ENCODE data around the gene HRCT1.
"Not testable (repeated sequence)": the region's sequence is repeated elsewhere in the genome, so short reads cannot be mapped to it uniquely, and the experiment has no call there.

HRCT1 gene

DNA sequence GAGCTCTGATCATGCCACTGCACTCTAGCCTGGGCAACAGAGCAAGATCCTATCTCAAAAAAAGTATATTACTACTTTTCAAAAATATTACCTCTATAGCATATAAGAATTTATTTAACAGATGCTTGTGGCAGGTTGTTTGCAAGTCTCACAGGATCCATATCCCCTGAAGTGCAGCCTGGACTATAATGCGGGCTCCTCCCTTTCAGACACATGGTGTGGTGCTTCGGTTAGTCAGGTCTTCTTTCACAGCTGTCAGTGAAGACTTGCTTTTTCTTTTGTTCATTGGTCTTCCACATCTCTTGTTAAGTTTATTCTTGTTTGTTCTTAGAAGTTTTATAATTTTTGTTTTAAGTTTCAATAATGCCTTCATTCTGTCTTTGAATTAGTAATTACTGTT lies 9.4 kb upstream of the HRCT1 start:
- DNase-seq (ENCODE audit: low spot score): no peak

DNA sequence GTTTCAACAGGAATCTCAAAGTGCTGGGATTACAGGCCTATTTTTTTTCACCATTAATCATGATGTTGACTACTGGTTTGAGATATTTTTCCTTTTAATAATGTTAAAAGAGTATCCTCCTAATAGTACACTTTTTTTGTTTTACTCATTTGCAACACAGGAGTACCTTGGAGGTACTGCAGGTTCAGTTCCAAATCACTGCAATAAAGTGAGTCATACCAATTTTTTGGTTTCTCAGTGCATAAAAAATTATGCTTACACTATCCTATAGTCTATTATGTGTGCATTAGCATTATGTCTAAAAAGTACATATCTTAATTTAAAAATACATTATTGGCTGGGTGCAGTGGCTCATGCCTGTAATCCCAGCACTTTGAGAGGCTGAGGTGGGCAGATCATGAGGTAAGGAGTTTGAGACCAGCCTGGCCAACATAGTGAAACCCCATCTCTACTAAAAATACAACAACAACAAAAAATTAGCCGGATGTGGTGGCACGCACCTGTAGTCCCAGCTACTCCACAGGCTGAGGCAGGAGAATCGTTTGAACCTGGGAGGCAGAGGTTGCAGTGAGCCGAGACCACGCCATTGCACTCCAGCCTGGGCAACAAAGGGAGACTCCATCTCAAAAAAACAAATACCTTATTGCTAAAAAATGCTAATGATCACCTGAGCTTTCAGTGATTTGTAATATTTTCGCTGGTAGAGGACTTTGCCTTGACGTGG lies 8.5 kb upstream of the HRCT1 start:
- DNase-seq (ENCODE audit: low spot score): not testable (repeated sequence)

DNA sequence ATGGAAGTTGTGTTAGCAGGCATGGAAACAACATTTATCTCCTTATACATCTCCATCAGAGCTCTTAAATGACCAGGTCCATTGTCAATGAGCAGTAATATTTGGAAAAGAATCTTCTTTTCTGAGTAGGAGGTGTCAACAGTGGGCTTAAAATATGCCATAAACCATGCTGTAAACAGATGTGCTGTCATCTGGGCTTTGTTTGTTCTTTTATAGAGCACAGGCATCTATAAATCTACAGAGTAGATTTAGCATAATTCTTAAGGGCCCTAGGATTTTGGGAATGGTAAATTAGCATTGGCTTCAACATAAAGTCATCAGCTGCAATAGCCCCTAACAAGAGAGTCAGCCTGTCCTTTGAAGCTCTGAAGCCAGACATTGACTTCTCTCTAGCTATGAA lies 7.7 kb upstream of the HRCT1 start:
- DNase-seq (ENCODE audit: low spot score): no peak

DNA sequence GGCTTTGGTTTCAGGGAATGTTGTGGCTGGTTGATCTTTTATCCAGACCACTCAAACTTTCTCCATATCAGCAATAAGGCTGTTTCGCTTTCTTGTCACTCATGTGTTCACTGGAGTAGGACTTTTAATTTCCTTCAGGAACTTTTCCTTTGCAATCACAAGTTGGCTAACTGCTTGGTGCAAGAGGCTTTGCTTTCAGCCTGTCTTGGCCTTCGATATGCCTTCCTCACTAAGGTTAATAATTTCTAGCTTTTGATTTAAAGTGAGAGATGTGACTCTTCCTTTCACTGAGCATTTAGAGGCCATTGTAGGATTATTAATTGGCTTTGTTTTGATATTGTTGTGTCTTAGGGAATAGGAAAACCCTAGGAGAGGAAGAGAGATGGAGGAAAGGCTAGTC lies 7.0 kb upstream of the HRCT1 start:
- no peak for DNase-seq (ENCODE audit: low spot score)

DNA sequence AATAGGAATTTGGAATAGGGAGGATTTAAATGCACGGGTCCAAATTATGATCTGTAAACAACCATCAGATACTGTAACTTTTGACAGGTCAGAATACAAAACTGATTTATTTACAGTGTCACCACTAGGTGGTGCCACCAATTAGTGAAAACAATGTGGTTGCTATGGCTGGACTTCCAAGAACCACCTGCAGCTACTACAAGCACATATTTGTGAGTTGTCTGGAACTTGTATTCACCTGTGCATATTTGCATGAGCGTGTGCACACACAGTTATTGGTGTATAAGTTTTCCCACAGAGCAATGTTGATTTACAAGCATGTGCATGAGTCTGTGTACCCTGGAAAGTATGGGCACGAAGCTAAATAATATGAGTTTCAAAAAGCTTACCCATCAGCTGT lies 3.0 kb upstream of the HRCT1 start:
- peak; percentile 66 for DNase-seq (ENCODE audit: low spot score)

DNA sequence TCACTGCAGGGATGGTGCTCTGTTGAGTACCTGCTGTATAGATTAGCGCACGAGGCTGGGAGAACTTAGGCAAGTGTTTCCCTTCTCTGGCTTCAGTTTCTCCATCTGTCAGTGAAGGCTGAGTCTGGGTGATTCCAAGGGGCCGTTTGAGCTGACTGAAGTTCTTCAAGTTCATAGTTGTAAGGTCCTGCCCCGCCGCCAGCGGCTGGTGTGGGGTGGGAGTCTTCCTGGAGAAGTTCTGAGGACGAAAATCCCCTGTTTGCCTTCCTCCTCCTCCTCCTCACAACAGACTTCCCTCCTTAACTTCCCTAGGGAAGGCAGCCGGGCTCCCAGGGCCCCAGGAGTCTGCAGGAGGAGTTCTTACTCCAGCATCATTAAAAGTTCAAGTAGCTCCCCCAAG lies 1.7 kb upstream of the HRCT1 start:
- no peak for DNase-seq (ENCODE audit: low spot score)

DNA sequence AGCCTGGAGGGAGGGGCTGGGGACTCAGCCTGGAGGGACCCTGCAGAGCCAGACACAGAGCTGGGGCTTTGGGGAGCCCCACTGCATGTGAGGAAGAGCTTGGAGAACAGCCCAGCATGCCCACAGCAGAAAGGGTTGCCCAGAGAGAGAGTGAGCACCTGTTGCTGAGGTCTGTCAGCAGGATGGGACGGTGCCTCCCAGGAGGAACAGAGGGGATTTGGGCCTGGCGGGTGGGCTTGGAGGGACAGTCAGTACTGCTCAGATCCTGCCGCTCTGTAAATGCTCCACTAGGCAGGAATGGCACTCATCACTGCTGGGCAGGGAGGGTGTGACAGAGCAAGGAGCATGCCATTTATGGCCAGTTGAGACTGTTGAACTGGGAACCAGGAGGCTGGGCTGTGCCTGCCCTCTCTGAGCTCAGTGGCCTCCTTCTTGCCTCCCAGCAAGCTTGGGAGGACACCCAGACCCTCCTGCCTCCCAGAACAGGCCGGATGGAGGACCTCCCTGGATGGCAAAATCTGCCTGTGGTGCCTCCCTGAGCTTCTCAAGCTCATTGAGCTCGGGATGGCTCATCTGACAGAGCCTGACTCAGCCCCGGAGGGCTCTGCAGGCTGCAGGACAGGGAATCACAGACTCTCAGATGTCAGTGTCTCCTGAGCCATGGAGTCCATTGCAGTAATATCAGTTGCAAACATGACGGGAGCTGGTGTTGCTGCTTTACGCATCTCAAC lies 786 bp upstream of the HRCT1 start:
- no peak for DNase-seq (ENCODE audit: low spot score)

DNA sequence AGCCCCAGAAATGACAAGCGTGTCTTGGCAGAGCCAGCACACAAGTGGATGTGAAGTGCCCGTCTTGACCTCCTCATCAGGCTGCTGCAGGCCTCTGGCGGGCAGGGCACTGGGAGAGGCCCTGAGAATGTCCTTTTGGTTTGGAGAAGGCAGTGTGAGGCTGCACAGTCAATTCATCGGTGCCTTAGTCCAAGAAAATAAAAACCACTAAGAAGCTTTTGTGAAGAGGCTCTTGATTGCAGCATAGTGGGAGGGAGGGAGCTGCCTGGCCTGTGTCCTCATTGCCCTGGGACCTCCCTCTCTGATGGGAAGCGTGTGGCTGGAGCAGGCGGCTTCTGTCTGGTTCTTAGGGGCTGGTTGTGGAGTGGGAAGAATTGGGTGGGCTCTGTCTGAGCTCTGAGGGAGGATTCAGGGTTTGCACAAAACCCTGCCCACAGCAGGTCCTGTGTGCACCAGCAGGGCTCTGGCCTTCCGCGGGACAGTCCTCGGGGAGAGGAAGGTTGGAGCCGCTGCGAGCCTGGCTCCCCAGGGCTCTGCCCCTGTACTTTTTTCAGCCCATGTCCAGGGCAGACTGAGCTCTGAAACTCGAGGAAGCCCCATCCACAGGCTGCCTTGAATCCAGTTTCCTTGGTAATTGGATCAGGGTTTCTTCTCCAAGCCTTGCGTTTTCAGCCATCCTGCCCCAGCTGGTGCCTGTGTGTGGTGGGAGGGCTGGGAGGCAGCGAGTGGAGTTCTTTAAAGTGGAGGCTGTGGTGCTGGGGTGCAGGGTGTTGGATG lies 1.1 kb downstream of the HRCT1 start:
- peak; percentile 9 for DNase-seq (ENCODE audit: low spot score)

DNA sequence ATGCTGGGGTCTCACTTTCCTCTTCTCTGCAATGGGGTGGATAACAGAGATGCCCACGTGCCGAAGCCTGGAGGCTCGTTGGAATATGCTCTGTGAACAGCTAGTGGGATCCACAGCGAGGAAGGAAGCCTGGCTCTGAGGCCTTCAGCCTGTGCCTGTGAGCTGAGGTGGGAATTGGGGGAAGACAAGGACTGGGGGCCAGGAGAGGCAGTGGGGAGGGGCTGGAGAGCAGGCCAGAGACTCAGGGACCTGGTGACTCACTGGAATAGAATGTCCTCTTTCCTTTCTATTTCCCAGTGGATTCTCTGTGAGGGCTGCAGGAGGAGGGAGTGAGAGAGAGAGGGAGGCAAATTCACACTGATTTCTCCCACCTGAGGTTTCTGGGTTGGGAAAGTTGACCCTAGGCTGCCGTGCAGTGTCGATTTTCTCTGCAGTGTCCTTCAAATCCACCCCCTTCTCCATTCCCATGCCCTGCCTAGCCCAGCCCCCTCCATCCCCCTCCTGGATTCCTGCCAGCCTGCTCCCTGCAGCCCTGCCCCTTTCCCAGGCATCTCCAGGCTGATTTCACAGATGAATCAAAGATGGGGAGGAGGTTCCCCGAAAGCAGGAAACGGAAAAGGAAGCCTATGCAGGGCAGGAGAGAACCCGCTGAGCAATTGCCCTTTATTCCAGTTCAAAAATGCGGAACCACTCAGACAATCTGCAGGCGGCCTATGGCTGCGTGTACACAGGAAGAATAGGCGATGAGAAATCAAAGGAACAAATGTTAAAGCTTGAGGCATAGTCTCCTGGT lies 1.9 kb downstream of the HRCT1 start:
- DNase-seq (ENCODE audit: low spot score): peak; percentile 72

DNA sequence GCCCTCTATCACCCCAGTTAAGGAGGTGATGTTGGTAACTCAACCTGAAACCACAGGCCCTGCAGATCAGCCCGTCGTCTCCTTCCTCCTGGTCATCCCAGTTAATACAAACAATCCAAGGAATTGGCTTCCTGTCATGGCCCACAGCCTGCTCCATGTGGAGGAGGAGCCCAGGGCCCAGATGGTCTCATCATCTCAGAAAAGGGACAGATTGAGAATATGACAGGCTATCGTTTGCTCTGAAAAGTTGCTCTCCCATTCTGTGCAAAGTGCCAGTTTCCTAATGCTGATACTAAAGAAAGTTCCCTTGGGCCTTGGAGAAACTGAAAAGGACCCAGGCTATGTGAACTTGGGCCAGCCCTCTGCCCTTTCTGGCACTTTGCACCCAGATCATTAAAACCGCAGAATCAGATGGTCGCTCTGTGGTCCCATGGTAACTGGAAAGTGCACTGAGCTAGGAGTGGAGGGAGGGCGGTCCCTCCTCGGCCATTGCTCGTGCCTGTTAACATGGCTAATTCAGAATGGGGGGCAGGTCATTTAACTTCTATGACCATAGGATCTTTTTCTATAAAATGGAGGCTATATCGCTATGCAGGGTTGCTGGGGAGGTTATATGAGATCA lies 2.6 kb downstream of the HRCT1 start:
- no peak for DNase-seq (ENCODE audit: low spot score)

DNA sequence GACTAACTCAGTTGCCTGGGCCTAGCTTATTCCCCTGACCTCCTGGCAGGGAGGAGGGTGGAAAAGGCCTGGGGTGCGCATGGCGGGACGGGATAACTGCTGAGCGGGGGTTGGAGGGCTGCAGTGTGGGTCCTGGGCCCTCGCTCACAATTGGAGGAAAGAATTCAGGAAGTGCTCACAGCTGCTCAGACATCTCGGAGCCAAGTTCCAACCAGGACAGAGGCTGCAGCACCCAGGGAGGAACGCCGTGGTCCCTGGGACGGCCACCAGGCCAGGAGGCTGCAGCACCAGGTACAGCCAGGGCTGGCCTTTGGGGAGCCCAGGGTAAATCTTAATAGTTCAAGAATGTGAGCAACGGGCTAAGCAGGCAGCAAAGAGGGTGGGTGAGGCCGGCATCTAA lies 3.3 kb downstream of the HRCT1 start, which contains the start of gene SPAAR:
TSS of gene SPAAR (plus strand) at position 217 of the 400 bp plus-strand sequence. CDS start 974 bp downstream, outside the sequence.
- DNase-seq (ENCODE audit: low spot score): no peak

DNA sequence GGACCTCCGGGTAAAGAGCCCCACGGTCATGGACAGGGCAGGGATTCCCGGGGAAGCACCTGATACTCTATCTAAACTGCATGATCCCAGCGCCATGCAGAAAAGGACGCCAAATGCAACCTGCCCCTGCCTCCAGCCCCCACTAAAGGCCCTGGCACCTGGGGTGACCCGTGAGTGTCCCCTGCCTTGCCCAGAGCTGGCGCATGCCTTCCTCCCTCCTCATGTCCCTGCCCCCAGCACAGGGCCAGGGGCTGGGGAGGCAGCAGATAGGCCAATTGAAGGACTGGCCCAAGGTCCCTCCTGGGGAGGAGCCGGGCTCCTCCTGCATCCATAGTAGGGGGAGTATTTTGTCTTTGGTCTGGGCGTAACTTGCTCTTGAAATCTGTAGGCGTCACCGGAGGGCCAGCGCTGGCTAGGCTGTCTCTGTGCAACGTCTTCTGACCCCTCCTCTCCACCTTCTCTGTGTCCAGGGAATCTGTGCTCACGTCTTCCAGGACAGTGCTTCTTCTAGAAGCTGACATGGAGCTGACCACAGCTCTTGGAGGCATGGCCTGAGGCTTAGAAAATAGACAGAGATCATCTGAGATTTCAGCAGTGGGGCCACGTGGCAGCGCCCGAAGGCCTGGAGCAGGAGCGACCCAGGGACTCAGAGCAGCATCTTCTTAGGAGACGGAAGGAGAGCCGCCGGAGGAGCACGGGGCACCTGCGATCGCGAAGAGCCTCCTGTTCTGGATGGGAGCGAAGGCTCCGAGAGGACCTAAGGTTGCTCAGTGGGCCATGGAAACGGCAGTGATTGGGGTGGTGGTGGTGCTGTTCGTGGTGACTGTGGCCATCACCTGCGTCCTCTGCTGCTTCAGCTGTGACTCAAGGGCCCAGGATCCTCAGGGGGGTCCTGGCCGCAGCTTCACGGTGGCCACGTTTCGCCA lies 3.9 kb downstream of the HRCT1 start:
- DNase-seq (ENCODE audit: low spot score): no peak

DNA sequence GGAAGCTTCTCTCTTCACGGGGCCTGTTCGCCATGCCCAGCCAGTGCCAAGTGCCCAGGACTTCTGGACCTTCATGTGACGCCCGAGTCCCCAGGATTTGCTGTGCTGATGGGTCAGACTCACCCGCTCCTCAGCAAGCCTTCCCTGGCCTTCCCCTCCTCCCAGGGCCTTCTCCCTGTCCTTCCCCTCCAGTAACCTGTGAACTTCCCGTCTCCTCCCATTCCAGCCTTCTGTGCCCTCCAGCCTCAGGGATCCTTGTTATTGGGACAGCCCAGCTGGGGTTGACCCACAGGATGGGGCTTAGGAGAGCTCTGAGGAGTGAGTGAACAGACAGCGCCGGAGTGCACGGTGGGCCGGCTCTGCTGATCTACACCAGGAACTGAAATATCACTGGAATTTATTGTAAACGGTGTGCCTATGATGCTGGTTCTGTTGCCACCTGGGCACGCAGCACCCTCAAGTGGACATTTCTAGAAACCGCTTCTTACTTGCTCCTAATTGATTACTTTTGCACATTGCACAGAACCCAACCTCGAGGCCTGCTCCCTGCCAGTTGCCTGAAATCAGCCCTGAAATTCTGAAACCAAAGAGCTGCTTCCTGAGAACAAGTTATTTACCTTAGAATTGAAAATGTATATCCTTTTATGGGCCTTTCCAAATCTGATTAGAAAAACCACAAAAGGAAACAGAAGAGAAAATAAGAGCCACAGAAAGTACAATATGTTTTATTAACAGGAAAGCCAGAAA lies 4.8 kb downstream of the HRCT1 start:
- peak; percentile 18 for DNase-seq (ENCODE audit: low spot score)

DNA sequence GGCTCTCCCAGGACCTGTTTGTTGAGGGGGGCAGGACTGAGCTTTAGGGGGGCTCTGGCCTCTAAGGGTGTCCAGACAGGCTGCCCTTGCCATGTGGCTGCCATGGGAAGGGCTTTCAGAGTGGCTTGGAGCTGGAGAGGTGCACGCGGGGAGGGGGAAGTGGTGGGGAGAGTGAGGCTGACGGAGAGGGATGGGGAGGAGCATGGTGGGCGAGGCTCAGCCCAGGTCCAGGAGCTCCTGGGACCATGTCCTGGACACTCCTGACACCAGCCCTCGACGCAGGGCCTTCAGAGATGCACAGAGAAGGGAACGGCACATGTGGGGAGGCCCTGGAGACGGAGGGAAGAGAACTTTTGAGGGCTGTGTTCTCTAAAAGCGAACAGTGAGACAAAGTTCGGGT lies 5.7 kb downstream of the HRCT1 start:
- no peak for DNase-seq (ENCODE audit: low spot score)

DNA sequence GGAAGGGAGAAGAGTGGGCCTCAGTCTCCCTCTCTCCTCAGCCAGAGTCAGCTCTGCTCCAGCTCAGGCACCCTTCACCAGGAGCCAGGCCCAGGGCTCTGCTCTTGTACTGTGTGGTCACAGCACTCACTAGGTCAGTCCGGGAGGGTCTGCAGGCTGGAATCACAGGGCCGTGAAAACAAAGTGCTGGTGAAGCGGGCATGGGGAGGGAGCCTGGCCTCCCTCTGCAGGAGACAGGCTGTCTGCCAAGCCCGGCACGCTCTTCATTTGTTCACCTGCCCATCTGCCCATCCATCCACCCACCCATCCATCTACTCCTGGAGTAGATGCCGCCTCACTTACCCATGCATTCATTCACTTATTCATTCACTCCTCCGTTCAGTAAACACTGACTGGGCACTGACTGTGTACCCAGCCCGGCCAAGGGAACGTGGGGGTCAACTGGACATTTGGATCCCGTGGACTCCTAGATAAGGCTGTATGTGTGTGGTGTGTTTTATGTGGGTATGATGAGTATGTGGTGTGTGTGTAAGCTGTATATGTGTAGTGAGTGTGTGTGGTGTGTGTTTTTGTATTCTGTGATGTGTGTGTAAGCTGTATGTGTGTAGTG lies 6.9 kb downstream of the HRCT1 start:
- DNase-seq (ENCODE audit: low spot score): no peak

DNA sequence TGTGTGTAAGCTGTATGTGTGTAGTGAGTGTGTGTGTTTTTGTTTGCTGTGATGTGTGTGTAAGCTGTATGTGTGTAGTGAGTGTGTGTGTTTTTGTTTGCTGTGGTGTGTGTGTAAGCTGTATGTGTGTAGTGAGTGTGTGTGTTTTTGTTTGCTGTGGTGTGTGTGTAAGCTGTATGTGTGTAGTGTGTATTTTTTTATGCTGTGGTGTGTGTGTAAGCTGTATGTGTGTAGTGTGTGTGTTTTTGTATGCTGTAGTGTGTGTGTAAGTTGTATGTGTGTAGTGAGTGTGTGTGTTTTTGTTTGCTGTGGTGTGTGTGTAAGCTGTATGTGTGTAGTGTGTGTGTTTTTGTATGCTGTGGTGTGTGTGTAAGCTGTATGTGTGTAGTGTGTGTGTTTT lies 7.4 kb downstream of the HRCT1 start:
- DNase-seq (ENCODE audit: low spot score): not testable (repeated sequence)

DNA sequence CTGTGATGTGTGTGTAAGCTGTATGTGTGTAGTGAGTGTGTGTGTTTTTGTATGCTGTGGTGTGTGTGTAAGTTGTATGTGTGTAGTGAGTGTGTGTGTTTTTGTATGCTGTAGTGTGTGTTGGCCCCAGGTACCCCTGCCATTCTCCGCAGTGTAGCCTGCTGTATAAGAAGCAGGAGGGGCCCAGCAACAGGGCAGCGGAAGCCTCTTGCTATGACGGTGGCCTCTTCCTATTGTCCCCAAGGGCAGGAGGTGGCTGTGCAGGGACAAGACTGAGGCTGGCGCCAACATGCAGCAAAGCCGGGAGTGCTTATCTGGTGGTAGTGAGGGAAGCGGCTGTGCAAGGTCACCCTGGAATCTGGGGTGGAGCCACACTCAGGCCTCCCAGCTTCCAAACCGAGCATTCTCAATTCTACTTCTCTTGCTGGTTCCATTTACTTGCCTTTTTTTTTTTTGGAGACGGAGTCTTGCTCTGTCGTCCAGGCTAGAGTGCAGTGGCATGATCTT lies 8.4 kb downstream of the HRCT1 start:
- peak; percentile 23 for DNase-seq (ENCODE audit: low spot score)

DNA sequence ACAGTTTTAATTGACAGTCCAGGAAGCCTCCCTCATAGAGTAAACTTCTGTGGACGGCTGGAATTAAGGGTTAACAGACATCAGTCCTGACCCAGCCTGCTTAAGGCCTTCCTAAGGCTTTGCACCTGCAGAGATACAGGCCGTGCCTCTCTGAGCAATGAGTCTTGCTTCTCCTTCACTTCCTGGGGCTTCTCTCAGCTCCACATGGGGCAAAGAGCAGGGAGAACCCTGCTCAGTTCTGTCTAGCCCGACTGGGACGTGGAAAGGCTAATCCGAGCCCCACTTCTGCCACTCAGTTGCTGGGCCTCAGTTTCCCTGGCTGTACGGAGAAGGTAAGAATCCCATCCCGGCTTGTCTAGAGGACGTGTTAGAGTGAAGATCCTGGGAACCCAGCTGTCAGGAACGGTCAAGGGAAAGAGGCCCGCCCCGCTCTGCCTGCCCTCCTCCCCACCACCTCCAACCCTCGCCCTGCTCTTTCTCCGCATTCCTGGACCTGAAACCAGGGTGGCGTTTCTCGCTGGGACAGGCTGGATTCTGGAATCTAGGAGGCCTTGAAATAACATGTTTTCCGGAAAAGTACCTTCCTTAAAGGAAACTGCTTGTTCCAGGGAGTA lies 9.8 kb downstream of the HRCT1 start:
- no peak for DNase-seq (ENCODE audit: low spot score)

DNA sequence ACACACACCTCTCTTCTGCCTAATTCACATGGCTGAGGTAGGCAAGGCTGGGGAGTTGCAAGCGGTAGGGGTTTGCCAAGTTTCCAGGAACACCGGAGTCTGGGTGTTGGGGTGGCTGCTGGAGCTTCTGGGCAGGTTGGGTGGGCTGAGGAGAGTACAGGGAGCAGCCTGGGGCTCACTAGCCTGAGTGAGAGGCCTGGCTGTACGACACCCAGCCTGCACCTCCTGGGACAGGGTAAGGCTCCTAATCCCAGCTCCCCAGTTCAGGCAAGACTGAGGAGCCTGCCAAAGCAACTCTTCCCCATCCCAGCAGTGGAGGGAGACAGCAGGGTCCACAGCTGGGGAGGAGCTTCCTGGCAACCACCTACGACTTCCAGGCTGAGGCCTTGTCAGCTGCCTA lies 11.3 kb downstream of the HRCT1 start:
- DNase-seq (ENCODE audit: low spot score): no peak

Measured in LoVo (cell line).